Fibroblast of skin of back (primary cell): Measurements from ENCODE around the gene GPR132.
"Not testable (repeated sequence)": the region's sequence is repeated elsewhere in the genome, so short reads cannot be mapped to it uniquely, and the experiment has no call there.

Source experiments
- DNase-seq: peaks from one replicate; pipeline ENCODE4 v3.0.0-alpha.2; 2013

GPR132 gene

DNA sequence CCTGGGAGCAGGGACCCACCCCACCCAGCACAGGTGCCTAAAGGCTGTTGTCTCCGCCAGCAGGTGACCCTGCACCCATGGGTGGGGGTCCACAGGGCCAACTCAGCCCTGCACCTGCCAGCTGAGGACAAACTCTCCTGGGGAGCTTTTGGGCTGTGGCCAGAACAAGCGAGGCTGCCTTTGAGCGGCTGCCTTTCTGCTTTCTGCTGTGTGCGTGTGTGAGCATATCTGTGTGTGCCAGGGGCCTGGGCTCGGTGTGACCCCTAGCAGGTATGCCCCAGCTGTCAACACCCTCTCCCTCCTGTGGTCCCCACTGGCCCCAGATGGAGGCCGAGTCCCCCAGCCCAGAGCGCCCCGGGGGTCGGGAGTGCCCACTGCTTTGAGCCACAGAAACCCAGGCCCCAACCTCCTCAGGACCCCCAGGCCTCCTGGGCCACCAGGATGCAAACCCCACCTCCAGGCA is 25.9 kb upstream of the GPR132 start:
- DNase-seq: no peak

DNA sequence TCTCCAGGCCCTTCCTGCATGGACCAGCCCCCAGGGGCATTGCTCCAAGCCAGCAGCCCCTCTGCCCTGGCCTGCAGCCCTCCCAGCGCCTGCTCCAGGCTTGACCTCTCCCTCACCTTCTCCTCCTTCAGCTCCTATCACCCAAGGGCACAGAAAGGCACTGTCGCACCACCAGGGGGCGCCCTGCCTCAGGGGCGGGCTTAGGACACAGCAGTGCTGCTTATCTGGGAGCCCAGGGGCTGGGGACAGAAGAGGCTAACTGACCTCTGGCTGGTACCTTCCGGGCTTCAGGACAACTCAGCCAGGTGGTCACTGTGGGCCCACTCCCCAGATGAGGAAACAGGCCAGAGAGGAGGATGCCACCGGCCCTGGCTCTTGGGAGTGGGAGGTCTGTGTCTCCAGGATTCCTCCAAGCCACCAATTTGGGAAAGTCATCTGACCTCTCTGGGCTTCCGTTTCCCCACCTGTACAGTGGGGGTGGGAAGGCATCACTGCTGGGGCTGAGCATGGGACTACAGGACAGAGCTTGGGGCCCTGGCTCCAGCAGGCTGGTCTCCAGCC is 25.3 kb upstream of the GPR132 start:
- DNase-seq: peak; percentile 74

GRCh38 chr14:105089746-105090492 is 24.7 kb upstream of the GPR132 start:
- DNase-seq: no peak

DNA sequence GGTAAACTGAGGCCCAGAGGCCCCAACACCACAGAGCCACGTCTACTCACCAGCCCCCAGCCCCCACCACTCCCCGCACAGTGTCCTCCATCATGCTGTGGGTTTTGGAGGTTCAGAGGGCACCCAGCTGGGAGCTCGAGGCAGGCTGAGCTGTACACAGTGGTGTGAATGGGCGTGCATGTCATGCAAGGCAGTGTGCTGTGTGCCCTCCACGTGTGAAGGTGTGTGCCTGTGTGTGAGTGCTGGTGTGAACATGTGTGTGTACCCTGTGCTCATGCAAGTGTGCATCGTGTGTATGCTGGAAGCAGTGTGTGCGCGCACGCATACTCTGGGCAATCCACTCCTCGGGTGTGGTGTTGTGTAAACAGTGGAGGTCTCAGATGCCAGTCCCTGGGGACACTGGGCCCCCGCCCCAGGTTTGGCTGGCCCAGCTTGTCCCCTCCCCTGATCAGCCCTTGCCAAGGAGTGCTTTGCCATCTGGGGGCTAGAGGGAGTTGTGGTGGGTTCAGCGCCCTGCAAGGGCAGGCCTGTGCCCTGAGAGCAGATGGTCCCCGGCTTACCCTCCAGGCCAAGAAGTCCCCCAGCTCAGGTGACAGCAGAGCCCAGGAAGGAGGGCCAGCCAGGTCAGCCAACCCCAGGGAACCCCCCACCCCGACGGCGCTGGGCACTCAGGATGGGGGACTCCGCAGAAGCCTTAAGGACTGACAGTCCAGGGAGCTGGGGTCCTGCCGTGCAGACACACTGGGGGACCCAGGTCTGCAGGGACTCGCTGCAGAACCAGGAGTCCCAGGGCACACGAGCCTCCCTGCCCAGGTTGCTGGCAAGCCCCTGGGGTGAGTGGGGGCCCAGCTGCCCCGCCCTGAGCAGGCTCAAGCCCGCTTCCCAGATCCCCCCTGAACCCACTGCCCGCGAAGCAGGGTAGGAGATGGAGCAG is 23.8 kb upstream of the GPR132 start:
- no peak for DNase-seq

- peak; percentile 62 for DNase-seq
Measured at GRCh38 chr14:105087963-105088811, 23.0 kb upstream of the GPR132 start.

DNA sequence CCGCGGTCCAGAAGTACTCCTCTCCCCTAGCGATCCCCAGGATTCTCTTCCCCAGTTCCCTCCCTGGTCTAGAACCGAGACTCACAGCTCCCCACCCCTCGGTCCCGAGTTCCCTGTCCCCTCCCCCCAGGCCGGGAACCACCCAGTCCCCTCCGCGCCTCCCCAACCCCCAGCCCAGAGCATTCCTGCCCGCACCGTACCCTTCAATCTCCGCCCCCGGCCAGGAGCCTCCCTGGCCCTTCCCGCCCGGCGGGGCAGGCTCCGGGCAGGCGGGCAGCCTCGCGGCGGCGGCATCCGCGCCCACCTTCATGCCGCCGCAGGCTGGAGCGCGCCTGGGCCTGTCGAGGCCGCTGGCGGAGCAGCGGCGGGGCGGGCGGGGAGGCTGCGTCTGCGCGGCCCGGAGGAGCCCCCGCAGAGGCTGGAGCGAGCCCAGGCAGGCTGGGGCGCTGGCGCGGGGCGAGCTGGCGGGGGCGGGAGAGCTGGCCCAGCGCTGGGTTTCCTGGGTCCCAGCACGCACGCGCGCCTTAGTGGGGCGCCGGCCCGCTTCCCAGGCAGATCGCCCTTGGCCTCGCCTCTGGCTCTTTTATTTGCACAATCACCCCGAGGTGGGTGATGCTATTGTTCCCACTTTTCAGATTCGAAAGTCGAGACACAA is 22.2 kb upstream of the GPR132 start:
- peak; percentile 29 for DNase-seq

DNA sequence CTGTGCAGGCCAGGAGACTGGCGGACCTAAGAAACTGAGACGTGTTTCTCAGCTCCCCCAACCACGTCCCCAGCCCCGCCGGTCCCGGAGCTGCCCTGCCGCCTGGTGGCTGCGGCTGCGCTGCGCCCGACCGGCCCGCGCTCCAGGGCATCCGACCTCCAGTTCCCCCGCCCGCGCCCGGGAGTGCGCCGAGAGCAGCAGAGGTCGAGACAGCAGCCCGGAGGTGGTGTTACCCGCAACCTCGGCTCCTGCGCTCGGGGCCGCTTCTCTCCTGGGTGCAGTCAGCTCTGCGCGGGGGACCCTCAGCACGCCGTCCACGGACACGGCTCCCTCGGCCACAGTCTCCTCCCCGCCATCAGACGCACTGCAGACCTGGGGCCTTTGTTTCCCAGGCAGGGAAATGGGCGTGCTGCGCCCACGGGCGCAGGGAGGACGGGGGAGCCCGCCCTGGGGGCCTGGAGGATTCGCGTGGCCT is 21.6 kb upstream of the GPR132 start:
- DNase-seq: peak; percentile 74

- no peak for DNase-seq
Measured at GRCh38 chr14:105085766-105086165, 20.5 kb upstream of the GPR132 start.

DNA sequence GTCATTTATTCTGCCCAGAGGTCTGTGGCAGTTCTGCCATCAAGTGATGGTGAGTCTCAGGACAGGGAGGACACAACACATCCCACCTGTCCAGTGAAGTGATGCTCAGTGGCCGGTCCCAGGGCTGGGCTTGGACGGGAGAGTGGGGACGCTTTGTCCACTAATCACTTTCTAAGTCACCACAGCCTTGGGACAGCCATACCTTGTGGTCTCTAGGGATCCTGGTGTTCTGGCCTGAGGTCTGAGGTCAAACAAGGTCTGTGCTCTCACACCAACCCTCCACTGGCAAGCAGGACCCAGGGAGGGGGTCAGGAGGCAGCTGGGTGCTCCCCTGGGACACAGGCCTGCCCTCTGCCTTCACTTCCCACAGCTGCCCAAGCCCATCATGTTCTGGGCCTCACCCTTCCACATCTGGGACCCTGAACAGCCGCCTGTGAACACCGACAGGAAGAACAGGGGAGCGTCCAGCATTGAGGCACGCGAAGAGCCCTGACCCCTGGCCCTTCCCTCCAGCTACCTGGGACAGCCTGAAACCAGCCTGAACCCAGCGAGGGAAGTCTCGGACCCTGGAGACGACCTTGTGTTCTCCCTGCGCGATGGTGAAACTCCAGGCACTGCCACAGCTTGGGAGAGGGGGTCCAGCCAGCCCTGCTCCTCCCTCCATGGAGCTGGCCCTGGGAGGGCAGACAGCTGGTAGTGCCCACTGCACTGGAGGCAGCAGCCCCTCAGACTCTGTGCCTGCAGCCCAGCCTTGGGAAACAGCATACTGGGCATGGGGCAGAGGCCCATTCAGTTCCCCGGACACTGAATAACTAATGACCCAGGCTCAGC is 19.7 kb upstream of the GPR132 start:
- no peak for DNase-seq

GRCh38 chr14:105083926-105084685 is 18.9 kb upstream of the GPR132 start:
- DNase-seq: no peak

- no peak for DNase-seq
Measured at GRCh38 chr14:105082703-105083102, 17.5 kb upstream of the GPR132 start.

DNA sequence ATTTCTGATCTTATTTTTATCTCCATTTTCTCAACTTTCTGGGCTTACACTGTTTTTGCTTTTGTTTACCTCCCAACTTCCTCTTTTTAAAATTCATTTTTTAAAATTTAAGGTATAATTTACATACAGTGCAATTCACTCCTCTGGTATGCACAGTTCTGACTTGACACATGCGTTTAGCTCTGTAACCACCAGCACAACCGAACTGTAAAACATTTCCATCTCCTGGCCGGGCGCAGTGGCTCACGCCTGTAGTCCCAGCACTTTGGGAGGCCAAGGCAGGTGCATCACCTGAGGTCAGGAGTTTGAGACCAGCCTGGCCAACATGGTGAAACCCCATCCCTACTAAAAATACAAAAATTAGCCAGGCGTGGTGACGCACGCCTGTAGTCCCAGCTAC is 16.2 kb upstream of the GPR132 start:
- DNase-seq: not testable (repeated sequence)

GRCh38 chr14:105080161-105080560 is 14.9 kb upstream of the GPR132 start:
- no peak for DNase-seq

DNA sequence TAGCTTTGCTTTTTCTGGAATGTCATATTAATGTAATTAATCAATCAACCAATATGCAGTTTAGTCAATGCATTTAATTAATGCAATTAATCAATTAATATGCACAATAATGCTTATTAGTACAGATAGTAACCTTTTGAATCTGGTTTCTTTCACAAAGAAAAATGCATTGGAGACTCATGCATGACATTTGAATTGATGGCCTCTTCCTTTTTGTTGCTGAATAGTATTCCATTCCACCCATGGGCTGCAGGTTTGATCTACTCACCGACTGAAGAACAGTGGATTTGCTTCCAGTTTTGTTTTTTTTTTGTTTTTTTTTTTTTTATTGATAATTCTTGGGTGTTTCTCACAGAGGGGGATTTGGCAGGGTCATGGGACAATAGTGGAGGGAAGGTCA is 13.1 kb upstream of the GPR132 start:
- DNase-seq: no peak

- no peak for DNase-seq
Measured at GRCh38 chr14:105077649-105077995, 12.4 kb upstream of the GPR132 start.

DNA sequence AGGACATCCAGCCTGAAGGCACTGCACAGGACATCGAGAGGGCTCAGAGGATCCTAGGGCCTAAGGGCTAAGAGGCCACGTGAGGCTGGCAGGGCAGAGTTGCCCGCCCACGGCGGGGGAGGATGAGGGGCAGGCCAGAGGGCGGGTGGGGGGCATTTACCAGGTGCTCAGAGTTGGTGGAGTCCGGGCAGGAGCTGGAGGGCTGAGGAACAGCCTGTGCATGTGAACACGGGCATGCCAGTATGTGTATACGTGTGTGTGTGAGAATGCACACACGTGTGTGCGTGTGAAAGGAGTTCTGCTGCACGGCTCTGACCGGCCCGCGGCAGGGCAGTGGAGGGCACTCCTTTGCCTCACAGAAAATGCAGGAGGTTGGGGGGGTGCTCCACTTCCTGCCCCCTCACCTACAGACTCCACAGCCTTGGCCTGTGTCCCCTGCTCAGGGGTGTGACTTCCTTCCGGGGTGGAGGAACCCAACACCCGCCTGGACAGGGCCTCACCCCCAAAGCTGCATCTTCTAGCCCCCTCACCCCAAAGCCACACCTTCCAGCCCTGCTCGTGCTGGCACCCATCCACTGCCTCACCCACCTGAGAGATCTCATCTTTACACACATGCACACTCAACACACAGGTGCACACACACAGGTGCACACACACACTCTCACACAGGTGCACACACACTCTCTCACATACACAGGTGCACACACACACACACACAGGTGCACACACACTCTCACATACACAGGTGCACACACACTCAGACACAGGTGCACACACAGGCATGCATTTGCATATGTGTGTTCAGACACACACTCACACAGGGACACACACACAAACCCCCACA is 11.8 kb upstream of the GPR132 start:
- no peak for DNase-seq

GRCh38 chr14:105076296-105076804 is 11.1 kb upstream of the GPR132 start:
- no peak for DNase-seq

DNA sequence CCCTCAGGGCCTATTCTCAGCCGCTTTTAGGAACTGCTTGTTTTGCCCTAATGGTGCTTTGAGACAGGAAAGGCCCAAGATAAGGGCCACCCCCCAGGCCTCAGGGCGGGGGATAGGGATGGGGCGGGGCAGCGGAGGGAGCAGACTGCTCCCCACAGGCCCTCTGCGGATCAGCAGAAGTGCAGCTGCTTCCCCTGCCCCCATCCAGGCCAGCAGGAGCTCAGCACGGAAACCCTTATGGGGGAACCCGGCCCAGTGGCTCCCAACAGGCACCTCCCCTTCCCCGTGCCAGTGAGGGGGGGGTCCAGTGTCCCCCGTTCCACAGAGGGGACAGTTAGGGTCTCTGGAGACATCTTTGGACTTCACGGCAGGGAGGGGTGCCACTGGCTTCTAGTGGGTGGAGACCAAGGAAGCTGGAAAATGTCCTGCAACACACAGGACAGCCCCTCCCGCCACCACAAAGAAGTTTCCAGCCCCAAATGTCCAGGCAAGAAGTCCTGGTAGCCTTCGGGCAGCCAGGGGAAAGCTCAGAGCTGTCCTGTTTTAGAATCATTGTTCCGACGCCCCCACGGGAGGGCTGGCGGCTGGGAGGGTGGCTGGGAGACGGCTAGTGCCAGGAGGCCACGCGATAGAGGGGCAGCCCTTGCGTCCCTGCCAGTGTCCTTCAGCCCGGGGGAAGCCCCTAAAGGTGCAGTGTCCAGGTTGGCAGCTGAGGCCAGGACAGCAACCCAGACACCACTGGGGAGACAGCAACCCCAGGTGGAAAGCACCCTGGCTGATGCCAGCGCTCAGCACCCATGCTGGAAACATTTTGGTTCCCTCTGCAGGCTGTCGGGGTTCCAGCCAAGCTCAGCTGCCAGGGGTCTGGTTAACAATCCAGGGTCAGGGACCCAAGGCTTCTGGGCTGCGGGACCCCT is 10.4 kb upstream of the GPR132 start:
- no peak for DNase-seq
